GM19239 (cell line): ENCODE measurements around the gene ERGIC1.
"Not testable (repeated sequence)": the region's sequence is repeated elsewhere in the genome, so short reads cannot be mapped to it uniquely, and the experiment has no call there.

Experiments
- DNase-seq: peaks from one replicate; pipeline ENCODE4 v3.0.0; 2011; ENCODE audit warnings: low spot score; ENCODE audit not compliant: insufficient read length
- FAIRE-seq: peaks from 2 replicates; lab custom pipeline; 2011; peaks lifted over from hg19 to GRCh38; lab: Jason Lieb, UNC

ERGIC1 gene

DNA sequence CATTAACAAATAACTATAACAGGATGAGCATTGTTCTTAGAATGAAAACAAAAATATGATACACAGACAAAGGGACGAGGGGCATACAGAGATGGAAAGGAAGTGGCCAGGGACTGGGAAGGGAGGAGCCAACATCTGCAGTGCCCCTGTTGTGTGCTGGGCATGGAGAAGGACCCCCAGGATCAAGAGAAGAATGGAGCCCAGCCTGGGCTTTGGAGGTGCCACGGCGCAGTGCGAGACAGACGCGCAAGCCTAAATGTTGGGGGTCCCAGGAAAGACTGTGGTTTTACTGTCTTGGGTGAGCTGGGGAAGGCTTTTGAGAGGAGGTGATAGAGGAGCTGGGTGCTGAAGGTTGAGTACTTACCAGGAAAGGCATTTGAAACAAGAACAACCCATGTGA is 34.6 kb upstream of the ERGIC1 start:
- FAIRE-seq = no peak
- DNase-seq = no peak

DNA sequence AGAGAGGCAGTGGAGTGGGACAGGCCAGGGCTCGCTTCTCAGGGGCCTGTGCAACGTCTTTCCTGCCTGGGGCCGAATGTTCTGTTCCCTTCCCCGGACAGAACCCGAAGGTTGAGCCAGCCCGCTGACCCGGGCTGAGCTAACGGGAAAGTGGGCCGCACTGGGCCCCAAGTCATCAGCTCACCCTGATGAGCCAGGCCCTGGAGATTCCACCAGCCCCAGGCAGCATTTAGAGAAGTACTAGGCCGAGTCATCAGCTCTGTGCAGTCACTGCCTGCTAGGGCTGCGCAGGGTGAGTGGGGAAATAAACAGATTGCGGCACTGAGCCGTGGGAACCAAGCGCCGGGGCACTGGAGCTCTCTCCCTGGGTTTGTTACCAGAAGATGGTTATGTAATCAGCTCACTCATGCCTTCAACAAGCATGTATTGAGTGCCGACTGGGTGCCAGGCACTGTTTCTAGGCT is 33.9 kb upstream of the ERGIC1 start:
- DNase-seq = no peak

GRCh38 chr5:172801179-172801671 is 32.8 kb upstream of the ERGIC1 start:
- DNase-seq = no peak
- FAIRE-seq = no peak

More for the DNA sequence above, 33.9 kb upstream of the ERGIC1 start:
- FAIRE-seq = no peak

DNA sequence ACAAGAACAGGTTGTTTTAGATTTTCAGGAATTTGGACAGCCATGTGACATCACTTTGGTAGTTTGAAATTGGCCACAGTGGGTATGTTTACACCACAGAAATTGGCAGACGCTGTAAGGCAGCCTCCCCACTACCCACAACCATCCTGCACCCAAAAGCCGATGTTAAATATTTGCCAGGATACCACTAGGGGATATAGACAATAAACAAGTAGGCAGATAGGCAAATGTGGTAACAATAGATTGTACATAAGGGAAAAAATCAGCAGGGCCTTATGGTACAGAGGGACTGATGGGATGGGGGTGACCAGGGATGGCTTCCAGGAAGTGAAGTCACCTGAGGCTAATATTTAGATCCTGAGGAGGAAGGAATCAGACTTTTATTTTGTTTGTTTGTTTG is 31.9 kb upstream of the ERGIC1 start:
- DNase-seq = no peak
- no peak for FAIRE-seq

DNA sequence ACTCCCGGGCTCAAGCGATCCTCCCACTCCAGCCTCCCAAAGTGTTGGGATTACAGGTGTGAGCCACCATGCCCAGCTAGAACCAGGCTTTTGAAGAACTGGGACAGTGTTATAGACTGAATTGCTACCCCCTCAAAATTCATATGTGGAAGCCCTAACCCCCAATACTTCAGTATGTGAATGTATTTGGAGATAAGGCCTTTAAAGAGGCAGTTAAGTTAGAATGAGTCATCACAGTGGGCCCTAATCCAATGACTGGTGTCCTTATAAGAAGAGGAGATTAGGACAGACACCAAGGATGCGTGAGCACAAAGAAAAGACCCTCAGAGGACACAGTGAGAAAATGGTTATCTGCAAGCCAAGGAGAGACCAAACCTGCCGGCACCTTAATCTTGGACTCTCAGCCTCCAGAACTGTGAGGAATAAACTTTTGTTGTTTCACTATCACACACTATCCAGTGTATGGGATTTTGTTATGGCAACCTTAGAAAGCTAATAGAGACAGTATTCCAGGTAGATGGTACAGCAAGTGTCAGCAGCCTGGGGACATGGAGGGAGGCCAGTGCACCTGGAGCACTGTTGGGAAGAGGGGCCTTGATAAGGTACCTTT is 31.4 kb upstream of the ERGIC1 start:
- DNase-seq = no peak
- FAIRE-seq = no peak

- no peak for FAIRE-seq
These were observed 28.9 kb upstream of the ERGIC1 start for GRCh38 chr5:172805018-172805683.

GRCh38 chr5:172805736-172806255 is 28.3 kb upstream of the ERGIC1 start:
- FAIRE-seq (no peak), DNase-seq (no peak)

More at GRCh38 chr5:172805018-172805683, 28.9 kb upstream of the ERGIC1 start:
- DNase-seq = no peak

GRCh38 chr5:172806897-172807672 is 27.0 kb upstream of the ERGIC1 start:
- FAIRE-seq = peak; percentile 98
- DNase-seq = peak; percentile 93

GRCh38 chr5:172807766-172808311 is 26.2 kb upstream of the ERGIC1 start:
- no peak for FAIRE-seq
- DNase-seq = no peak

GRCh38 chr5:172809774-172810173 is 24.3 kb upstream of the ERGIC1 start:
- no peak for DNase-seq

DNA sequence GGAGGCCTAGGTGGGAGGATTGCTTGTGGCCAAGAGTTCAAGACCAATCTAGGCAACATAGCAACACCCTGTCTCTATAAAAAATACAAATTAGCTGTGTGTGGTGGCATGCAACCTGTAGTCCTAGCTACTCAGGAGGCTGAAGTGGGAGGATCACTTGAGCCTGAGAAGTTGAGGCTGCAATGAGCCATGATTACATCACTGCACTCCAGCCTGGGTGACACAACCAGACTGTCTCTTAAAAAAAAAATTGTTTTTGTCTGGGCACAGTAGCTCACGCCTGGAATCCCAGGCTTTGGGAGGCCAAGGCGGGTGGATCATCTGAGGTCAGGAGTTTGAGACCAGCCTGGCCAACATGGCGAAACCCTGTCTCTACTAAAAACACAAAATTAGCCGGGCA is 23.1 kb upstream of the ERGIC1 start:
- not testable (repeated sequence) for DNase-seq, FAIRE-seq

More at GRCh38 chr5:172809774-172810173, 24.3 kb upstream of the ERGIC1 start:
- no peak for FAIRE-seq

DNA sequence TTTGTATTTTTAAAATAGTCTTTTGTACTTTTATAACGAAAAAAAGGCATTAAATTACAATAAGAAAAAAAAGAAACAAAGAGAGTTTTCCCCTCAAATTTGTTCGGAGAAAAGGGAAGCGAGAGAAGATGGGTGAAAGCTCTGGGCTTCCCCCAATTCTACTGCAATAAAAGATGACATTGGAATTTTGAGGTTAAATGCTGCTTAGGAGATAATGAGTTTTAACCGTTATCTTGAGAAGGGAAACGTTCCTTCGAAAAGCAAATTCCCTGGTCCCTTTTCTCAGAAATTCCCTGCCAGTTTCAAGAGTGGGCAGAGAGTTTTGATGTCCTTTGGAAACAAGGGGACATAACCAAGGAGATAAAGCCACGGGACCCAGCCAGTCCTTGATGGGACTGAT is 18.4 kb upstream of the ERGIC1 start:
- no peak for FAIRE-seq

DNA sequence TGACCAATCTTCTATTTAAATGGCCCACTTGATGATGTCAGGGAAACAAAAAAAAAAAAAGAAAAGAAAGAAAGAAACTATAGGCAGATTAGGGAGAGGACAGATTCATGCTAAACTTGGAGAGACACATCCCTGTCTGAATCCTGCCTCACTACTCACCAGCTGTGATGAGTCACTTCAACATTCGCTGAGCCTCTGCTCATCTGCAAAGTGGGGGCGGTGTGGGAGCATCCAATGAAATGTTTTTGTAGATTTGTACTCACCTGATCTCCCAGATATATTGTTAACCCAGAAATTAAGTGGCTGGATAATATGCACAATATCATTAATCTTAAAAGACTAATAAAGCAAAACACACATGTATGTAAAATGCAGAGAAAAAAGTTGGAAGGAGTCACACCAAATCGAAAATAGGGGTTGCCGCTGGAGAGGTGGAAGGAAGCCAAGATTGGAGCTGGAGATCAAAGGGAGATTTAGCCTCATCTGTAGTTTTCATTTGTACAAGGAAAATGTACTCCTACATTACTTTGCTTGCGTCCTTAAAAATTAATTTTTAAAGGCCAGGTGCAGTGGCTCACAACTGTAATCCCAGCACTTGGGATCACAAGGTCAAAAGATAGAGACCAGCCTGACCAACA is 17.0 kb upstream of the ERGIC1 start:
- FAIRE-seq = no peak
- no peak for DNase-seq

More for the DNA sequence above, 18.4 kb upstream of the ERGIC1 start:
- DNase-seq = no peak

DNA sequence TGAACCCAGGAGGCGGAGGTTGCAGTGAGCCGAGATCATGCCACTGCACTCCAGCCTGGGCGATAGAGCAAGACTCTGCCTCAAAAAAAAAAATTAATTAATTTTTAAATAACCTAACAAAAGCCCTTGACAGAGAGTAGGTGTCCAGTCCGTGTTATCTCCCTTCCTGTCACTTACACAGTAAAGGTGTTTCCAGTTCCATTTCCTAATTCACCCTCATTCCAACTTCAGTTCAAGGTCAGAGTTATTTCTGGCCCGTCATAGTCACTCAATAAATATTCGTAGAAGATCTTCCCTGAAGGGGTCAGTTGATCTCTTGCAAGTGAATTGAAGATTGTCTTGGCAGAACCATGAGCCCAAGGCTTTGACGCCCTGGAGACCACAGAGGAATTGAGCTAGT is 16.4 kb upstream of the ERGIC1 start:
- DNase-seq (no peak), FAIRE-seq (no peak)

DNA sequence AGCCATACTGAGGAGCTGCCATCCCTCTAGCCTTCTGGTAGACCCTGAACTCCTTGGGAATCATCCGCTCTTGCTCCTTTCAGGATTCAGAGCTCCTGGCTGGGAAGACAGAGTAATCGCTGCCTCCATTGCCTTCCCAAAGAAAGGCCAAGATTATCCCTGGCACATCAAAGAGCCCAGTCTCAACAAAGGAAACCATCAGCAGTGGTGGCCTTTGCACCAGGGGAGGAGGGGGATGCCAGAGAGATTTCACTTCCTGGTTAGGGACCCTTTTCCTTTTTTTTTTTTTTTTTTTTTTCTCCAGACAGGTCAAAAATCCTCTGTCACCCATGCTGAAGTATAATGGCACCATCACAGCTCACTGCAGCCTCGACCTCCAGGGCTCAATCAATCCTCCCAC is 16.0 kb upstream of the ERGIC1 start:
- DNase-seq (no peak), FAIRE-seq (no peak)

DNA sequence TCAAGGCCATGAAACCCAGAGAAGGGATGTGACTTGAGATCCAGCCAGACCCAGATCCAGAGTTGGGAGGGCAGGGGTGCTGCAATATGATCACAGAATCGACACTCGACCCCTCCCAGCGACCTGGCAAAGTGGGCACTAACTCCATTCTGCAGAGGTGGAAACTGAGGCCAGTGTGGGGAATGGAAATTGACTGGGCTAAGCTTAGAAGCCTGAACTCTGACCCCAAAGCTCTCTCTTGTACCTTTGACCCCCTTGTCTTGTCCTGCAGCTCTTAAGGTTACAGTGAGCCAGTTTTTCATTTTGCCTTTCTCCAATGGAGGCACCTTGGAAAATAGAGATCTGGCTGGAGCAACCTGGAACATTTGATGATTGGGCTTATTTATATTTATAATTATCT is 14.5 kb upstream of the ERGIC1 start:
- FAIRE-seq (no peak), DNase-seq (no peak)

DNA sequence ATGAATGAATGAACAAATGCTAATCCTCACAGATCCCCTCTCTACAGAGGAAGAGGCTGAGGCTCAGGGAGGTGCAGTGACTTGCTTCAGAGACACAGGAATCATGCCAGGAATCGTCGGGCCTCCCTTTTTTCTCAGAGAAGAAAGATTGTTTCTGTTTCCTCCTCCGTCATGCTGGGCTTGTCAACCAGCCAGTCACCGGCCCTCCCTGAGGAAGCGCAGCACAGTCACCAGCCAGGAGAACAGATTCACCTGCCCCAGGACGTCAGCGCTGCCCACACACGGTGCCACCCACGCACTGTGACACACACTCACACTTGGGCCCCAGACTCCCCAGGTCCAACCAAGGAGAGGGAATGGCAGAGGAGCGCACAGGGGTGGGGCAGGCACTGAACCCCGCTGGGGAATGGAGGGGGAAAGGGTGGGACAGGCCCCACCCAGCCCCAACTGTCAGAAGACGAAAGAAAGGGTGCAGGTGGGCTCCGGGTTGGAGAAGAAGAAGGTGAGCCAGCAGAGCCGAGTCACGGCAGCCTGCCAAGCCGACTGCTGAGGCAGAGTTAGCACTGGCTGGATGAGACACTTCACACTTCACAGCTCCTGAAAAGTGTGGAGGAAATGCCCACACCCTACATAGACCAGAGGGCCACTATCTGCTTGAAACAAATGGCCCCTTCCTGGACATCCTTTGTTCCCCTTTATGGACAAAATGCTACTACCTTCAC is 13.8 kb upstream of the ERGIC1 start:
- no peak for DNase-seq
- no peak for FAIRE-seq

- FAIRE-seq (no peak), DNase-seq (no peak)
These were observed 12.6 kb upstream of the ERGIC1 start for GRCh38 chr5:172821340-172821985.

GRCh38 chr5:172823840-172824362 is 10.2 kb upstream of the ERGIC1 start:
- no peak for FAIRE-seq

More at GRCh38 chr5:172823840-172824362, 10.2 kb upstream of the ERGIC1 start:
- no peak for DNase-seq
